ENCODE results near the gene CHD3. TPM values are rescaled to one million over a fixed set of nuclear protein-coding genes. Genes with fewer than 3 reads are reported as not detected.

The CHD3 gene
- total RNA-seq, 1 experiment from 2014 or later = 109 TPM

Other genes with a start within 250 kb of the CHD3 start
- 0.04 and 0.10 TPM in 2 replicates for gene ATP1B2, start 237.9 kb upstream of the CHD3 start, total RNA-seq (2014; rRNA removed; shearing (Covaris generic))
- 37.8 and 39.5 TPM in 2 replicates for gene TP53, start 201.3 kb upstream of the CHD3 start, total RNA-seq (2014; rRNA removed; shearing (Covaris generic))
- 14.9 and 15.6 TPM in 2 replicates for gene WRAP53, start 200.3 kb upstream of the CHD3 start, total RNA-seq (2014; rRNA removed; shearing (Covaris generic))
- 3.5 and 4.1 TPM in 2 replicates for gene EFNB3, start 183.6 kb upstream of the CHD3 start, total RNA-seq (2014; rRNA removed; shearing (Covaris generic))
- gene DNAH2, start 171.0 kb upstream of the CHD3 start, total RNA-seq (2014; rRNA removed; shearing (Covaris generic)) = not detected in 2 replicates
- gene KDM6B, start 54.6 kb upstream of the CHD3 start, total RNA-seq (2014; rRNA removed; shearing (Covaris generic)) = 6.4 and 9.0 TPM in 2 replicates
- gene TMEM88, start 33.7 kb upstream of the CHD3 start, total RNA-seq (2014; rRNA removed; shearing (Covaris generic)) = 0.36 and 0.63 TPM in 2 replicates
- gene NAA38, start 31.2 kb upstream of the CHD3 start, total RNA-seq (2014; rRNA removed; shearing (Covaris generic)) = 30.4 and 45.3 TPM in 2 replicates
- gene CYB5D1, start 30.8 kb upstream of the CHD3 start, total RNA-seq (2014; rRNA removed; shearing (Covaris generic)) = 3.5 and 5.3 TPM in 2 replicates
- gene RNF227, start 27.5 kb downstream of the CHD3 start, total RNA-seq (2014; rRNA removed; shearing (Covaris generic)) = 6.6 and 7.1 TPM in 2 replicates
- gene KCNAB3, start 41.1 kb downstream of the CHD3 start, total RNA-seq (2014; rRNA removed; shearing (Covaris generic)) = 0.61 and 0.73 TPM in 2 replicates
- 36.5 and 38.8 TPM in 2 replicates for gene TRAPPC1, start 43.2 kb downstream of the CHD3 start, total RNA-seq (2014; rRNA removed; shearing (Covaris generic))
- 27.5 and 29.8 TPM in 2 replicates for gene CNTROB, start 43.4 kb downstream of the CHD3 start, total RNA-seq (2014; rRNA removed; shearing (Covaris generic))
- gene GUCY2D, start 113.8 kb downstream of the CHD3 start, total RNA-seq (2014; rRNA removed; shearing (Covaris generic)) = not detected in 2 replicates
- not detected in 2 replicates for gene ALOX15B, start 150.3 kb downstream of the CHD3 start, total RNA-seq (2014; rRNA removed; shearing (Covaris generic))
- gene ALOX12B, start 198.9 kb downstream of the CHD3 start, total RNA-seq (2014; rRNA removed; shearing (Covaris generic)) = not detected in 2 replicates
- not detected in 2 replicates for gene ALOXE3, start 229.7 kb downstream of the CHD3 start, total RNA-seq (2014; rRNA removed; shearing (Covaris generic))
- 0.79 and 0.91 TPM in 2 replicates for gene HES7, start 235.3 kb downstream of the CHD3 start, total RNA-seq (2014; rRNA removed; shearing (Covaris generic))

Data from SJCRH30 (cell line).